SU-DHL-6 (cell line): ENCODE results near the gene NIM1K.

Experiments
- H2AFZ ChIP-seq: fragments of 200-600 bp; sonication (generic); 2 replicates; pipeline ENCODE4 v1.6.1; 2014; ENCODE audit warnings: low read depth, mild to moderate bottlenecking, moderate library complexity, mixed read lengths, antibody characterized with exemption, low read length; ENCODE audit not compliant: severe bottlenecking
- H3F3A ChIP-seq: fragments of 200-600 bp; shearing (Covaris generic); 2 replicates; pipeline ENCODE4 v1.6.0; 2016; ENCODE audit warnings: antibody characterized with exemption, mild to moderate bottlenecking; ENCODE audit not compliant: insufficient read depth
- H3K27ac ChIP-seq: fragments of 200-600 bp; sonication (generic); 2 replicates; pipeline ENCODE4 v1.5.1; 2016; ENCODE audit warnings: low read depth, mild to moderate bottlenecking, low read length, moderate library complexity, mixed read lengths
- H3K27me3 ChIP-seq: fragments of 200-600 bp; sonication (generic), shearing (Covaris generic); 2 replicates; pipeline ENCODE4 v1.6.0; 2014; ENCODE audit warnings: mild to moderate bottlenecking, low read length
- H3K36me3 ChIP-seq: fragments of 200-600 bp; sonication (generic); 2 replicates; pipeline ENCODE4 v1.6.1; 2014; ENCODE audit warnings: mild to moderate bottlenecking, low read length, mixed read lengths
- H3K4me2 ChIP-seq: fragments of 300-600, 200-600 bp; shearing (Covaris generic), sonication (generic); 2 replicates; pipeline ENCODE4 v1.6.0; 2014; ENCODE audit warnings: low read length, low read depth, mild to moderate bottlenecking; ENCODE audit not compliant: poor library complexity, severe bottlenecking
- H3K4me3 ChIP-seq: fragments of 200-600 bp; sonication (generic); 2 replicates; pipeline ENCODE4 v1.5.1; 2014; ENCODE audit warnings: antibody characterized with exemption, low read length, mild to moderate bottlenecking, mixed read lengths; ENCODE audit not compliant: insufficient read depth, poor library complexity, severe bottlenecking
- H3K79me2 ChIP-seq: fragments of 200-600 bp; sonication (generic); 2 replicates; pipeline ENCODE4 v1.6.1; 2014; ENCODE audit warnings: mild to moderate bottlenecking, low read length, moderate library complexity; ENCODE audit not compliant: insufficient read depth
- H3K9ac ChIP-seq: fragments of 200-600 bp; sonication (generic); 2 replicates; pipeline ENCODE4 v1.7.0; 2014; ENCODE audit warnings: mild to moderate bottlenecking, low read length
- H3K9me2 ChIP-seq: fragments of 200-600 bp; sonication (generic); replicated peaks from 2 replicates; pipeline ENCODE4 v1.6.1; 2014; ENCODE audit warnings: low read length; ENCODE audit not compliant: insufficient read depth
- H3K9me3 ChIP-seq: fragments of 200-600 bp; sonication (generic); 2 replicates; pipeline ENCODE4 v1.6.1; 2014; ENCODE audit warnings: low read length, mixed read lengths; ENCODE audit not compliant: insufficient read depth
- H4K20me1 ChIP-seq: fragments of 200-600 bp; sonication (generic); 2 replicates; pipeline ENCODE4 v1.6.1; 2014; ENCODE audit warnings: low read depth, mild to moderate bottlenecking, antibody characterized with exemption, low read length, moderate library complexity, mixed read lengths
- CTCF ChIP-seq: fragments of 200-600 bp; sonication (generic); IDR thresholded peaks from one replicate; pipeline ENCODE4 v1.5.1; 2017; ENCODE audit warnings: antibody characterized with exemption, mild to moderate bottlenecking, low read length, moderate library complexity; ENCODE audit not compliant: insufficient read depth, poor library complexity, severe bottlenecking
- EZH2phosphoT487 ChIP-seq: fragments of 200-600 bp; sonication (generic), shearing (Covaris generic); conservative IDR thresholded peaks from 2 replicates; pipeline ENCODE4 v1.6.1; 2018; ENCODE audit warnings: mild to moderate bottlenecking, antibody characterized with exemption, low read length, moderate library complexity, mixed read lengths

Gene NIM1K

GRCh38 chr5:43286623-43287022 lies 94.6 kb downstream of the NIM1K start:
- no peak overlapping the region for H3K9ac ChIP-seq
- TF ChIP-seq CTCF (no peak), EZH2phosphoT487 (no peak)
- H3K27me3 ChIP-seq = no peaks in the 10 kb centered on the region
- H3F3A ChIP-seq = peaks cover 29% of the 10 kb centered on the region
- no peak overlapping the region for H3K27ac ChIP-seq
- no peaks in the 10 kb centered on the region for H3K9me2 ChIP-seq
- no peaks in the 10 kb centered on the region for H3K9me3 ChIP-seq
- H3K4me3 ChIP-seq = no peak overlapping the region
- H3K79me2 ChIP-seq = no peaks in the 10 kb centered on the region
- 0 out of 2 replicates have a peak, but pooled peaks cover 6% of the 10 kb centered on the region for H4K20me1 ChIP-seq
- no peak overlapping the region for H2AFZ ChIP-seq
- no peak overlapping the region for H3K4me2 ChIP-seq
- peaks cover 39% of the 10 kb centered on the region for H3K36me3 ChIP-seq

GRCh38 chr5:43287493-43287892 lies 95.5 kb downstream of the NIM1K start:
- Histone ChIP-seq H4K20me1 (0 out of 2 replicates have a peak, but pooled peaks cover 6% of the 10 kb centered on the region), H3K36me3 (peaks cover 45% of the 10 kb centered on the region), H3K9me2 (no peaks in the 10 kb centered on the region), H3F3A (peaks cover 29% of the 10 kb centered on the region), H3K9ac (no peak overlapping the region), H3K27ac (no peak overlapping the region), H3K4me2 (no peak overlapping the region), H2AFZ (no peak overlapping the region), H3K9me3 (no peaks in the 10 kb centered on the region), H3K79me2 (no peaks in the 10 kb centered on the region), H3K27me3 (no peaks in the 10 kb centered on the region), H3K4me3 (no peak overlapping the region)
- TF ChIP-seq EZH2phosphoT487 (no peak), CTCF (no peak)

GRCh38 chr5:43288269-43288831 lies 96.3 kb downstream of the NIM1K start:
- H3K79me2 ChIP-seq = no peaks in the 10 kb centered on the region
- H3K27me3 ChIP-seq = no peaks in the 10 kb centered on the region
- H3K9me3 ChIP-seq = no peaks in the 10 kb centered on the region
- H3K4me3 ChIP-seq = no peak overlapping the region
- peaks cover 29% of the 10 kb centered on the region for H3F3A ChIP-seq
- H3K4me2 ChIP-seq = no peak overlapping the region
- H3K9ac ChIP-seq = no peak overlapping the region
- peaks cover 53% of the 10 kb centered on the region for H3K36me3 ChIP-seq
- no peak for TF ChIP-seq EZH2phosphoT487
- TF ChIP-seq CTCF = no peak
- H2AFZ ChIP-seq = no peak overlapping the region
- H3K9me2 ChIP-seq = no peaks in the 10 kb centered on the region
- peaks cover 10% of the 10 kb centered on the region; the same call in 1 of the 2 replicates for H4K20me1 ChIP-seq
- H3K27ac ChIP-seq = no peak overlapping the region
